GM12878 (cell line): Measurements from ENCODE around the gene PLXNA4. TPM values are rescaled to one million over a fixed set of nuclear protein-coding genes. Genes with fewer than 3 reads are reported as not detected.

ENCODE experiments used
- ATAC-seq: fragments of 200-7000 bp; cut with Tn5 transposase; 3 replicates; pipeline ENCODE4 v1.9.1; 2020; ENCODE audit warnings: mild to moderate bottlenecking, moderate library complexity
- BruUV-seq: library from RNA; stranded (reverse); fragments of 400-500 nt; replicated peaks from 2 replicates; lab custom pipeline; 2021; lab: Mats Ljungman, UMichigan
- CTCF ChIA-PET: fragments of 300-600 bp; sonication (Branson Sonifier 250); formaldehyde crosslinking; extraction: SDS; loops from one replicate; lab custom pipeline; 2021; ENCODE audit warnings: inconsistent platforms; lab: Yijun Ruan, JAX
- POLR2A ChIA-PET: fragments of 350-600 bp; formaldehyde crosslinking; extraction: SDS; loops from one replicate; lab custom pipeline; 2021; ENCODE audit warnings: inconsistent platforms; lab: Charles Lee
- RAD21 ChIA-PET: fragments of 300-600 bp; sonication (Branson Sonifier 250); formaldehyde crosslinking; loops from one replicate; lab custom pipeline; 2023; ENCODE audit warnings: antibody characterized with exemption; ENCODE audit not compliant: unreplicated experiment; lab: Charles Lee
- SMC1A ChIA-PET: fragments of 300-600 bp; sonication (Branson Sonifier 250); formaldehyde crosslinking; loops from one replicate; lab custom pipeline; 2023; ENCODE audit not compliant: unreplicated experiment, uncharacterized antibody; lab: Charles Lee
- DNase-seq: peaks from one replicate; pipeline ENCODE4 v3.0.0-alpha.2; 2011; ENCODE audit warnings: low read depth, low spot score
- FAIRE-seq: peaks from 3 replicates; lab custom pipeline; 2011; peaks lifted over from hg19 to GRCh38; lab: Jason Lieb, UNC
- H2AFZ ChIP-seq: 2 replicates; pipeline ENCODE4 v1.6.0; 2011; ENCODE audit warnings: low read depth, low read length, control low read depth; ENCODE audit not compliant: control insufficient read depth
- H3K27ac ChIP-seq: 2 replicates; pipeline ENCODE4 v1.5.1; 2011; ENCODE audit warnings: control low read depth; ENCODE audit not compliant: control insufficient read depth, insufficient read depth
- H3K27me3 ChIP-seq, 2 experiments: replicated peaks in 1 of 2; 2 replicates each; pipeline versions ENCODE4 v1.6.0 to v1.6.1; 2011; ENCODE audit warnings: low read length in 1 of 2; ENCODE audit not compliant: control insufficient read depth in 2 of 2, insufficient read depth in 2 of 2
- H3K36me3 ChIP-seq, 2 experiments: 2 replicates each; pipeline ENCODE4 v1.5.1; 2011; ENCODE audit warnings: low read length in 1 of 2; ENCODE audit not compliant: control insufficient read depth in 2 of 2, insufficient read depth in 2 of 2
- H3K4me1 ChIP-seq: 2 replicates; pipeline ENCODE4 v1.6.1; 2011; ENCODE audit warnings: mild to moderate bottlenecking, low read length, moderate library complexity, mixed read lengths; ENCODE audit not compliant: control insufficient read depth, insufficient read depth
- H3K4me2 ChIP-seq: 2 replicates; pipeline ENCODE4 v1.6.0; 2011; ENCODE audit warnings: control low read depth; ENCODE audit not compliant: control insufficient read depth, insufficient read depth
- H3K4me3 ChIP-seq: fragments of 200-600 bp; sonication (generic); 2 replicates; pipeline ENCODE4 v1.5.1; 2016
- H3K79me2 ChIP-seq: 2 replicates; pipeline ENCODE4 v1.6.0; 2011; ENCODE audit warnings: low read length; ENCODE audit not compliant: control insufficient read depth, insufficient read depth
- H3K9ac ChIP-seq: 2 replicates; pipeline ENCODE4 v1.8.0; 2011; ENCODE audit warnings: low read length, control low read depth, mixed read lengths; ENCODE audit not compliant: control insufficient read depth, insufficient read depth
- H3K9me3 ChIP-seq: replicated peaks from 3 replicates; pipeline ENCODE4 v1.5.1; 2011; ENCODE audit warnings: mild to moderate bottlenecking, low read length; ENCODE audit not compliant: control insufficient read depth, insufficient read depth
- H4K20me1 ChIP-seq: 2 replicates; pipeline ENCODE4 v1.6.0; 2011; ENCODE audit not compliant: control insufficient read depth, insufficient read depth
- CREB1 ChIP-seq: IDR thresholded peaks from 2 replicates; pipeline ENCODE4 v1.6.1; 2012; ENCODE audit warnings: low read depth, mild to moderate bottlenecking, inconsistent platforms
- HSF1 ChIP-seq: fragments of 150-350 bp; IDR thresholded peaks from 2 replicates; pipeline ENCODE4 v1.6.1; 2014; ENCODE audit warnings: mild to moderate bottlenecking, low read depth, low read length
- KAT2A ChIP-seq: conservative IDR thresholded peaks from 2 replicates; pipeline ENCODE4 v1.6.1; 2011; ENCODE audit warnings: low read depth, low read length; ENCODE audit not compliant: control insufficient read depth
- NFYA ChIP-seq: IDR thresholded peaks from 2 replicates; pipeline ENCODE4 v1.6.1; 2011; ENCODE audit warnings: low read depth, mild to moderate bottlenecking, low read length, improper control_type of control experiment, borderline replicate concordance
- RBBP5 ChIP-seq: fragments of 200-600 bp; sonication (generic); conservative IDR thresholded peaks from 2 replicates; pipeline ENCODE4 v1.6.1; 2016
- RFX5 ChIP-seq: IDR thresholded peaks from 2 replicates; pipeline ENCODE4 v1.6.1; 2011; ENCODE audit warnings: low read depth, low read length, improper control_type of control experiment
- SMC3 ChIP-seq: IDR thresholded peaks from 2 replicates; pipeline ENCODE4 v1.6.1; 2011; ENCODE audit warnings: low read length, improper control_type of control experiment, borderline replicate concordance
- SP1 ChIP-seq: IDR thresholded peaks from one replicate; pipeline ENCODE4 v1.6.1; 2011; ENCODE audit warnings: low read depth, low read length
- SRF ChIP-seq, 2 experiments: IDR thresholded peaks; 2 replicates each; pipeline ENCODE4 v1.6.1; 2011; ENCODE audit warnings: low read depth in 2 of 2, low read length in 2 of 2, mild to moderate bottlenecking in 1 of 2, moderate library complexity in 1 of 2
- TBL1XR1 ChIP-seq: IDR thresholded peaks from 2 replicates; pipeline ENCODE4 v1.6.1; 2012; ENCODE audit warnings: low read depth, low read length, improper control_type of control experiment
- WGBS: methylation state at CpG from one replicate; pipeline ENCODE4 v1.1.6; 2016; ENCODE audit warnings: low lambda C conversion rate; ENCODE audit not compliant: insufficient replicate concordance, insufficient coverage; ENCODE audit errors: missing lambda C conversion rate; 5-methylcytosine and 5-hydroxymethylcytosine counted together
- in situ Hi-C: fragments of 300-500 bp; cut with MboI; formaldehyde crosslinking; loops from 9 replicates; pipeline ENCODE4 v1.14.3; 2018; ENCODE audit warnings: mixed read lengths
- intact Hi-C: fragments of 100-400 bp; cut with micrococcal nuclease; formaldehyde crosslinking; loops from one replicate; pipeline ENCODE4 v1.14.2; 2022; ENCODE audit not compliant: unreplicated experiment
- polyA plus RNA-seq, 11 experiments: library from polyadenylated mRNA; depleted of rRNA in 4 of 11; unstranded in 6 of 11; stranded (reverse) in 5 of 11; fragments of >200 nt; fragmentation: Nextera tagmentation in 4 of 11; fragmentation: Illumina TruSeq in 1 of 11; extraction: Ambion mirVana in 4 of 11; extraction: Trizol in 1 of 11; gene quantifications; 1 replicate in 1 of 11; 2 replicates in 10 of 11; pipeline versions ENCODE4 v1.2.1 to v1.2.3, GENCODE V29; 2011 to 2016; ENCODE audit warnings: inconsistent platforms in 2 of 11, missing spikeins in 2 of 11, low read depth in 1 of 11
- total RNA-seq, 4 experiments: library from RNA; depleted of rRNA in 3 of 4; stranded (reverse); fragments of >200 nt in 3 of 4; fragmentation: Illumina TruSeq in 1 of 4; extraction: Trizol in 1 of 4; gene quantifications; 2 replicates each; pipeline versions ENCODE4 v1.2.1 to v1.2.3, GENCODE V29; 2013 to 2021

The PLXNA4 gene
- total and polyA plus RNA-seq, 10 of the 15 experiments (the other 5 are each of a cell fraction or from before 2014, with no cell fraction given): 0.03 TPM; not detected in 9

GRCh38 chr7:132418840-132419239 lies 157.4 kb downstream of the PLXNA4 start:
- Histone ChIP-seq H3K4me3 (no peak overlapping the region), H2AFZ (no peak overlapping the region), H3K27ac (no peak overlapping the region), H3K9ac (no peak overlapping the region), H3K9me3 (no peaks in the 10 kb centered on the region), H3K27me3 (no peaks in the 10 kb centered on the region; a peak in 1 of 4 replicates), H4K20me1 (no peaks in the 10 kb centered on the region), H3K4me2 (no peak overlapping the region), H3K79me2 (no peaks in the 10 kb centered on the region), H3K36me3 (no peaks in the 10 kb centered on the region), H3K4me1 (no peaks in the 10 kb centered on the region)
- intact Hi-C loops (no loop called here), in situ Hi-C loops (no loop called here)
- TF ChIP-seq RFX5 (no peak), TBL1XR1 (no peak), SRF (IDR thresholded peaks at IDR 0.05; ENCODE audit: low read depth in 2 of 2, low read length in 2 of 2) (no peak), HSF1 (no peak), KAT2A (no peak), NFYA (no peak), SP1 (no peak), RBBP5 (no peak), SMC3 (no peak), CREB1 (no peak)
- no TSS peak for BruUV-seq
- DNase-seq (no peak), ATAC-seq (no peak), FAIRE-seq (no peak)
- 24% methylated on average over 6 of the region's 6 CpGs for WGBS
- ChIA-PET CTCF (no interaction called here), RAD21 (no interaction called here), POLR2A (no interaction called here), SMC1A (no interaction called here)
